ENCODE results near the gene ZNF618. TPM values are rescaled to one million over a fixed set of nuclear protein-coding genes. Genes with fewer than 3 reads are reported as not detected.

Gene ZNF618
- total and polyA plus RNA-seq, 2 experiments from 2014 or later, result 20.0 to 26.0 TPM

DNA sequence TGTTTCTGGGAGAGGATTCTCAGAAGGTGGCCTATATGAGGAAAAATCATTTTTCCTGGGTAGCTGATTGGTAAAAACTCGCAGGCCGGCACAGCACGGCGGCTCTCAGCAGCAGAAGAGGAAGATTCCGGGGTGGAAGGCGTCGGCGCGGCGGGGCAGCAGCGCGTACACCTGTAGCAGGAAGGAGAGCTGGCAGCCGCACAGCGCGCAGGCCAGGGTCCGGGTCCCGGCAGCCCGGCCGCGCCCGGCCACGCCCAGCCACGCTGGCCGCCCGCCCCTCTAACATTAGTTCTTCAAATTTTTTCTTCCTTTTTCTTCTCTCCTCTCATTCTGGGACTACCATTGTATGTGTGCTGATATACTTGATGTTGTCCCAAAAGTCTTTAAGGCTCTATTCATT is 24.8 kb upstream of the ZNF618 start:
- H3K27me3 ChIP-seq, result no peaks in the 10 kb centered on the region
- H3K36me3 ChIP-seq, result no peaks in the 10 kb centered on the region
- H3K27ac ChIP-seq, result no peak overlapping the region
- H3K4me3 ChIP-seq, result no peak overlapping the region
- peaks cover 4% of the 10 kb centered on the region for H3K4me1 ChIP-seq (ENCODE audit: low read depth)
- TF ChIP-seq, protein P1, sequence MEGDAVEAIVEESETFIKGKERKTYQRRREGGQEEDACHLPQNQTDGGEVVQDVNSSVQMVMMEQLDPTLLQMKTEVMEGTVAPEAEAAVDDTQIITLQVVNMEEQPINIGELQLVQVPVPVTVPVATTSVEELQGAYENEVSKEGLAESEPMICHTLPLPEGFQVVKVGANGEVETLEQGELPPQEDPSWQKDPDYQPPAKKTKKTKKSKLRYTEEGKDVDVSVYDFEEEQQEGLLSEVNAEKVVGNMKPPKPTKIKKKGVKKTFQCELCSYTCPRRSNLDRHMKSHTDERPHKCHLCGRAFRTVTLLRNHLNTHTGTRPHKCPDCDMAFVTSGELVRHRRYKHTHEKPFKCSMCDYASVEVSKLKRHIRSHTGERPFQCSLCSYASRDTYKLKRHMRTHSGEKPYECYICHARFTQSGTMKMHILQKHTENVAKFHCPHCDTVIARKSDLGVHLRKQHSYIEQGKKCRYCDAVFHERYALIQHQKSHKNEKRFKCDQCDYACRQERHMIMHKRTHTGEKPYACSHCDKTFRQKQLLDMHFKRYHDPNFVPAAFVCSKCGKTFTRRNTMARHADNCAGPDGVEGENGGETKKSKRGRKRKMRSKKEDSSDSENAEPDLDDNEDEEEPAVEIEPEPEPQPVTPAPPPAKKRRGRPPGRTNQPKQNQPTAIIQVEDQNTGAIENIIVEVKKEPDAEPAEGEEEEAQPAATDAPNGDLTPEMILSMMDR (IDR thresholded peaks at IDR 0.05; ENCODE audit: low read depth, low read length), result no peak
- no peaks in the 10 kb centered on the region for H3K9me3 ChIP-seq (ENCODE audit: low read depth)
- DNase-seq (ENCODE audit: low read depth in 1 of 2, low spot score in 1 of 2), result no peak

DNA sequence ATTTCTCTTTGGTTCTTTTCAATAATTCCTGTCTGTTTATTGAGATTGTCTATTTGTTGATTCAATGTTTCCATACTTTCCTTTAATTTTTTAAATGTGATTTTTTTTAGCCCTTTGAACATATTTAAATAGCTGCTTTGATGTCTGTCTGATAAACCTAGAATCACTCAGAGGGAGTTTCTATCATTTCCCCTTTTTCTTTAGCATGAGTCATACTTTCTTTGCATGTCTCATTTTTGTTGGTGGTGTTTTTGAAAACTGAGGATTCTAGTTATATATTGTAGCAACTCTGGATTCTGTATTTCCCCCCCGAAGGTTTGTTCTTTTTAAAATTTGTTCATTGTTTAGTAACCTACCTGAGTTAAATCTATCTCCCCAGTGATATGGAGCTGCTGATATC is 24.2 kb upstream of the ZNF618 start:
- DNase-seq (ENCODE audit: low read depth in 1 of 2, low spot score in 1 of 2), result no peak
- no peaks in the 10 kb centered on the region for H3K36me3 ChIP-seq
- no peaks in the 10 kb centered on the region for H3K27me3 ChIP-seq
- no peaks in the 10 kb centered on the region for H3K9me3 ChIP-seq (ENCODE audit: low read depth)
- H3K4me3 ChIP-seq, result no peak overlapping the region
- peaks cover 4% of the 10 kb centered on the region for H3K4me1 ChIP-seq (ENCODE audit: low read depth)
- TF ChIP-seq, protein P1 (IDR thresholded peaks at IDR 0.05; ENCODE audit: low read depth, low read length), result no peak
- H3K27ac ChIP-seq, result no peak overlapping the region

DNA sequence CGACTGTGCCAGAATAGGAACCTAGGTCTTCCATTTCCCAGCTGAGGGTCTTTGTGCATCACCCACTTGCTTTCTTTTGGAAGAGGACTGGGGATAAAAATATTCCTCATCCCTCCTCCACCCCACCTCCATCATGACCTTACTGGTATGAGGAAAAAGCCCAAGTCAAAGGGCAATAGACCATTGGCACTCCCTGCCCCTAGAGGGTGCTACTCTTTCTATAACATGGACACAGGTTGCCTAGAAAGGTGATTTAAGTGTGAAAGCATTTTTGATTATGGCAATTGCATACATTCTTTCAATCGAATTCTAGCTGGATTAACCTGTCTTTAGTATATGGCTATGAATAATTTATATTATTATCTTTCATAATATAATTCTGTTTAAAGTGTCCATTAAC is 22.8 kb upstream of the ZNF618 start:
- H3K4me1 ChIP-seq (ENCODE audit: low read depth), result peaks cover 4% of the 10 kb centered on the region
- TF ChIP-seq, protein P1 (IDR thresholded peaks at IDR 0.05; ENCODE audit: low read depth, low read length), result peak; percentile 50
- H3K36me3 ChIP-seq, result no peaks in the 10 kb centered on the region
- no peak overlapping the region for H3K4me3 ChIP-seq
- peak; percentile 15 for DNase-seq (ENCODE audit: low read depth in 1 of 2, low spot score in 1 of 2)
- H3K27ac ChIP-seq, result no peak overlapping the region
- no peaks in the 10 kb centered on the region for H3K9me3 ChIP-seq (ENCODE audit: low read depth)
- no peaks in the 10 kb centered on the region for H3K27me3 ChIP-seq

DNA sequence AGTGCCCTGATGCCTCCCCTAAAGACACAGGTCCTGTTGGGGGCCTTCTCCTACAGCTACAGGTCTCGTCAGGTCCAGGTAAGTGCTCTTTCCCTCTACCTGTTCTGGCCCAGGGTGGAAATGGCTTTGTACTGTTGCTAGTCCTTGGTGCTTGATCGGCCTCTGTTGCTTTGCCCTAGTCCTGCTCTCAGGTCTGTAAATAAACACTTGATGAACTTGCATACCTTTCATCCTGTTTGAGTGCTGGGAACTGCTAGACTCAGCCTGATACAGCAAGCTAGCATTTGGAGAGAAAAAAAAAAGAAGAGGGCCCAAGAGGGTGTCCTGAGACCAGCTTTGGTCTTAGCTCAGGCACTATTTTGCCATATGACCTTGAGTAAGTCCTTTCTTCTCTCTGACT is 21.8 kb upstream of the ZNF618 start:
- no peaks in the 10 kb centered on the region for H3K27me3 ChIP-seq
- H3K4me3 ChIP-seq, result no peak overlapping the region
- TF ChIP-seq, protein P1 (IDR thresholded peaks at IDR 0.05; ENCODE audit: low read depth, low read length), result no peak
- H3K9me3 ChIP-seq (ENCODE audit: low read depth), result no peaks in the 10 kb centered on the region
- peak overlapping the region; percentile 56 for H3K27ac ChIP-seq
- peak in 1 of 2 donors; percentile 64 for DNase-seq (ENCODE audit: low read depth in 1 of 2, low spot score in 1 of 2)
- H3K36me3 ChIP-seq, result no peaks in the 10 kb centered on the region
- peaks cover 4% of the 10 kb centered on the region for H3K4me1 ChIP-seq (ENCODE audit: low read depth)

DNA sequence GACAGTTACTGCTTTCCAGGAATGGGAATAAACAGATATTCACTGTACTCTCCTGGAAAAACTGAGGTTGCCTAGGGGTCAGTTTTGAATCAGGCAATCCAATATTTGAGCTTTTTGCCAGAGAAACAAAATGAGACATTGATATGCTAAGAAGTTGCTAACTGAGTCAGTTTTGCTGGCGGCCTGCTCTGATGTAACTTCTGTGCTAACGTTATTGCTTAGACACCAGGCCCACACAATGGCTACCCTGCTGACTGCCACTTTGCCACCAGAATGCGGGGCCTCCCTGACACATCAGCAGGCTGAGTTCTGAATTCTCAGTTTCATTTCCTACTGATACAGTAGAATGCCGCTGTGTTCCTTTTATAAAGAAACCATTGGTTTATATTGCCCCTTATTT is 18.2 kb upstream of the ZNF618 start:
- Histone ChIP-seq H3K4me3 (no peak overlapping the region), H3K27me3 (no peaks in the 10 kb centered on the region), H3K27ac (no peak overlapping the region), H3K4me1 (ENCODE audit: low read depth) (peaks cover 4% of the 10 kb centered on the region), H3K9me3 (ENCODE audit: low read depth) (no peaks in the 10 kb centered on the region), H3K36me3 (no peaks in the 10 kb centered on the region)
- no peak for DNase-seq (ENCODE audit: low read depth in 1 of 2, low spot score in 1 of 2)
- TF ChIP-seq, protein P1 (IDR thresholded peaks at IDR 0.05; ENCODE audit: low read depth, low read length), result no peak

DNA sequence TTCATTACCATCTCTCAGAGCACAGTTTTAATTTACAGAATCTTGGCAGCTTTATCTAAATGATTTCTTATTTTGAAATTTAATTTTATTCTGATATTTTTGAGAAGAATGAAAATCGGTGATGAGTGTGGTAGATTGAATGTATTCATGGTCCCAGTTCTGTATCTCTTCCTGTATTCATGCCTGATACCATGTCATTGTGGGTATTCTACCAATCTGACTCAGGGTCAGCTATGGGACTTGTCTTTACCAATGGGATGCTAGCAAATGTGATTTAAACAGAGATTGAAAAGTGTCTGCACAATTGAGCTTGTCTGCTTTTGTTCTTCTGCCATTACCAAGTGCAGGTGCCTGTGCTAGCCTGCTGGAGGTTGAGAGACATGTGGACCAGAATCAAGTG is 17.8 kb upstream of the ZNF618 start:
- Histone ChIP-seq H3K27me3 (no peaks in the 10 kb centered on the region), H3K9me3 (ENCODE audit: low read depth) (no peaks in the 10 kb centered on the region), H3K4me3 (no peak overlapping the region), H3K36me3 (no peaks in the 10 kb centered on the region), H3K4me1 (ENCODE audit: low read depth) (peaks cover 4% of the 10 kb centered on the region), H3K27ac (no peak overlapping the region)
- no peak for DNase-seq (ENCODE audit: low read depth in 1 of 2, low spot score in 1 of 2)
- TF ChIP-seq, protein P1 (IDR thresholded peaks at IDR 0.05; ENCODE audit: low read depth, low read length), result no peak

Measured in cardiac muscle cell (in vitro differentiated cells and primary cell).